WTC11 (cell line): ENCODE measurements around the gene CLSTN2. TPM values are rescaled to one million over a fixed set of nuclear protein-coding genes. Genes with fewer than 3 reads are reported as not detected.

Source experiments
- ATAC-seq: fragments of 200-7000 bp; cut with Tn5 transposase; 2 replicates; pipeline ENCODE4 v1.10.0; 2021; ENCODE audit warnings: mild to moderate bottlenecking, moderate library complexity
- CTCF ChIA-PET: fragments of 300-600 bp; sonication (Branson Sonifier 250); formaldehyde crosslinking; loops from one replicate; lab custom pipeline; 2021; ENCODE audit warnings: antibody characterized with exemption; lab: Charles Lee
- POLR2A ChIA-PET: fragments of 350-600 bp; sonication (Branson Sonifier 250); formaldehyde crosslinking; loops from one replicate; lab custom pipeline; 2021; ENCODE audit warnings: antibody characterized with exemption; lab: Charles Lee
- DNase-seq: peaks from one replicate; pipeline ENCODE4 v3.0.0; 2021; ENCODE audit warnings: low spot score
- H3K27ac Mint-ChIP-seq: 2 replicates; pipeline ENCODE4 v1.8.0; 2021; ENCODE audit warnings: mixed read lengths
- H3K27me3 Mint-ChIP-seq: 2 replicates; pipeline ENCODE4 v1.8.0; 2021; ENCODE audit warnings: low read depth, mild to moderate bottlenecking, moderate library complexity, mixed read lengths
- H3K36me3 Mint-ChIP-seq: 2 replicates; pipeline ENCODE4 v1.8.0; 2021; ENCODE audit warnings: mixed read lengths
- H3K4me1 Mint-ChIP-seq: 2 replicates; pipeline ENCODE4 v1.8.0; 2022; ENCODE audit warnings: mixed read lengths
- H3K4me3 Mint-ChIP-seq: 2 replicates; pipeline ENCODE4 v1.8.0; 2021; ENCODE audit warnings: mild to moderate bottlenecking, moderate library complexity, mixed read lengths
- H3K9me3 Mint-ChIP-seq: 2 replicates; pipeline ENCODE4 v1.8.0; 2021; ENCODE audit warnings: mixed read lengths
- CREM ChIP-seq: sonication (generic); formaldehyde crosslinking; IDR thresholded peaks from 2 replicates; pipeline ENCODE4 v1.8.1; 2022; ENCODE audit warnings: mild to moderate bottlenecking, missing genetic modification reagents, moderate library complexity
- EMX1 ChIP-seq: fragments of 250-450 bp; sonication (Bioruptor Pico); IDR thresholded peaks from 2 replicates; pipeline ENCODE4 v1.8.0; 2021; ENCODE audit warnings: mild to moderate bottlenecking
- FOXJ3 ChIP-seq: sonication (generic); formaldehyde crosslinking; IDR thresholded peaks from 2 replicates; pipeline ENCODE4 v1.9.0; 2021; ENCODE audit warnings: missing genetic modification reagents, mild to moderate bottlenecking, borderline replicate concordance
- GTF2I ChIP-seq: fragments of 250-450 bp; sonication (Bioruptor Pico); conservative IDR thresholded peaks from 2 replicates; pipeline ENCODE4 v1.4.0; 2021; ENCODE audit warnings: mild to moderate bottlenecking
- HMGA2 ChIP-seq: fragments of 250-450 bp; sonication (Bioruptor Pico); IDR thresholded peaks from 2 replicates; pipeline ENCODE4 v1.4.0; 2021; ENCODE audit warnings: mild to moderate bottlenecking, moderate library complexity
- JAZF1 ChIP-seq: fragments of 250-450 bp; sonication (Bioruptor Pico); IDR thresholded peaks from 2 replicates; pipeline ENCODE4 v1.9.0; 2021; ENCODE audit warnings: moderate library complexity, mild to moderate bottlenecking, inconsistent platforms
- JUN ChIP-seq: sonication (generic); formaldehyde crosslinking; IDR thresholded peaks from 2 replicates; pipeline ENCODE4 v1.8.0; 2023; ENCODE audit warnings: mild to moderate bottlenecking, missing genetic modification reagents
- NFATC4 ChIP-seq: fragments of 250-450 bp; sonication (Bioruptor Pico); IDR thresholded peaks from 2 replicates; pipeline ENCODE4 v1.9.0; 2021; ENCODE audit warnings: mild to moderate bottlenecking
- NR2C2 ChIP-seq: sonication (generic); formaldehyde crosslinking; IDR thresholded peaks from 2 replicates; pipeline ENCODE4 v1.8.0; 2022; ENCODE audit warnings: mild to moderate bottlenecking, missing genetic modification reagents
- NR3C1 ChIP-seq: sonication (generic); formaldehyde crosslinking; conservative IDR thresholded peaks from 2 replicates; pipeline ENCODE4 v1.8.1; 2023; ENCODE audit warnings: low read depth, mild to moderate bottlenecking, missing genetic modification reagents
- PRRX2 ChIP-seq: fragments of 250-450 bp; sonication (Bioruptor Pico); IDR thresholded peaks from 2 replicates; pipeline ENCODE4 v1.8.0; 2021; ENCODE audit warnings: mild to moderate bottlenecking
- SMAD3 ChIP-seq: sonication (generic); formaldehyde crosslinking; IDR thresholded peaks from 2 replicates; pipeline ENCODE4 v1.8.0; 2022; ENCODE audit warnings: missing genetic modification reagents, mild to moderate bottlenecking, borderline replicate concordance
- SP1 ChIP-seq: sonication (generic); formaldehyde crosslinking; conservative IDR thresholded peaks from 2 replicates; pipeline ENCODE4 v1.8.1; 2022; ENCODE audit warnings: missing genetic modification reagents
- ZNF121 ChIP-seq: sonication (generic); formaldehyde crosslinking; IDR thresholded peaks from 2 replicates; pipeline ENCODE4 v1.8.0; 2023; ENCODE audit warnings: missing genetic modification reagents
- ZNF671 ChIP-seq: fragments of 250-450 bp; sonication (Bioruptor Pico); IDR thresholded peaks from 2 replicates; pipeline ENCODE4 v1.8.0; 2021; ENCODE audit warnings: mild to moderate bottlenecking
- total RNA-seq: library from RNA; stranded (reverse); gene quantifications from 3 replicates; pipeline ENCODE4 v1.2.3, GENCODE V29; 2021
- TF ChIP-seq, protein P1 (sequence below): sonication (generic); formaldehyde crosslinking; IDR thresholded peaks from 2 replicates; pipeline ENCODE4 v1.8.0; 2023; ENCODE audit warnings: mild to moderate bottlenecking, missing genetic modification reagents
- TF ChIP-seq, protein P2 (sequence below): sonication (generic); formaldehyde crosslinking; IDR thresholded peaks from 2 replicates; pipeline ENCODE4 v1.8.1; 2022; ENCODE audit warnings: low read depth, mild to moderate bottlenecking, moderate library complexity, missing genetic modification reagents, borderline replicate concordance
- TF ChIP-seq, protein P3 (sequence below): sonication (generic); formaldehyde crosslinking; IDR thresholded peaks from 2 replicates; pipeline ENCODE4 v1.8.0; 2022; ENCODE audit warnings: mild to moderate bottlenecking, missing genetic modification reagents
- TF ChIP-seq, protein P4 (sequence below): sonication (generic); formaldehyde crosslinking; IDR thresholded peaks from 2 replicates; pipeline ENCODE4 v1.8.1; 2023; ENCODE audit warnings: mild to moderate bottlenecking, missing genetic modification reagents
- TF ChIP-seq, protein P5 (sequence below): fragments of 250-450 bp; sonication (Bioruptor Pico); IDR thresholded peaks from 2 replicates; pipeline ENCODE4 v1.9.0; 2021; ENCODE audit warnings: moderate library complexity, mild to moderate bottlenecking, inconsistent platforms, borderline replicate concordance
- TF ChIP-seq, protein P6 (sequence below): fragments of 250-450 bp; sonication (Bioruptor Pico); IDR thresholded peaks from 2 replicates; pipeline ENCODE4 v1.8.0; 2021; ENCODE audit warnings: mild to moderate bottlenecking
- TF ChIP-seq, protein P7 (sequence below): sonication (generic); formaldehyde crosslinking; IDR thresholded peaks from 2 replicates; pipeline ENCODE4 v1.8.1; 2023; ENCODE audit warnings: mild to moderate bottlenecking, missing genetic modification reagents, moderate library complexity
- TF ChIP-seq, protein P8 (sequence below): sonication (generic); formaldehyde crosslinking; IDR thresholded peaks from 2 replicates; pipeline ENCODE4 v1.8.1; 2022; ENCODE audit warnings: mild to moderate bottlenecking, moderate library complexity, missing genetic modification reagents
- TF ChIP-seq, protein P9 (sequence below): fragments of 250-450 bp; sonication (Bioruptor Pico); IDR thresholded peaks from 2 replicates; pipeline ENCODE4 v1.9.0; 2021; ENCODE audit warnings: mild to moderate bottlenecking

The CLSTN2 gene
- total RNA-seq, 1 experiment from 2014 or later, result 0.35 TPM

DNA sequence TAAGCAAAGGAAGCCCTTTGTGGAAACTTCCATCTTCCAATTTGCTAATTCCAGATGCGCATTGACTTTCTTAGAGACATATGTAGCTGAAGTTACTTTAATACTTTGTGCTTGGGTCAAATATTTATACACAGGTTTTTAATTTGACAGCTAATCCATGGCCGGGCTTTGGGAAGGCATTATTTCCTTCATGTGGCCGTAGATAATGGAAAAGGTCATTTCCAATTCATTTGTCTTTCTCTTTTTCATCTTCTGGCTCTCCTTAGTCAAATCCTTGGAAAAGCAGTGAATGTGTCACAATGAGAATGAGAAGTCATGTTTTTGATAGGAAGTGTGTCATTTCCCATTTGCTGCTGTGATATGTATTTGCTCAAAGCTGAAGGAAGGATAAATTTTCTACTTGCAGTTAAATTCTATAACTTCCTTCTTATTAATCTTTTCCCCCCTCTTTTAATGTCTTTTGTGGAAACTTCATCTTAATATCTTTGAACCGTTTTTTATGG is 323.3 kb downstream of the CLSTN2 start:
- POLR2A ChIA-PET, result no interaction called here
- Mint-ChIP-seq H3K9me3 (peaks cover 8% of the 10 kb centered on the region), H3K27ac (peak overlapping the region; percentile 76; the same call in 1 of the 2 replicates), H3K36me3 (no peaks in the 10 kb centered on the region), H3K4me3 (no peak overlapping the region), H3K4me1 (peaks cover 13% of the 10 kb centered on the region), H3K27me3 (no peaks in the 10 kb centered on the region)
- TF ChIP-seq CREM (CRISPR knock-in tag) (no peak), FOXJ3 (no peak), JAZF1 (no peak), NR2C2 (CRISPR knock-in tag) (no peak), NR3C1 (CRISPR knock-in tag) (no peak), SMAD3 (CRISPR knock-in tag) (no peak), HMGA2 (CRISPR knock-in tag) (no peak)
- TF ChIP-seq, protein P1, sequence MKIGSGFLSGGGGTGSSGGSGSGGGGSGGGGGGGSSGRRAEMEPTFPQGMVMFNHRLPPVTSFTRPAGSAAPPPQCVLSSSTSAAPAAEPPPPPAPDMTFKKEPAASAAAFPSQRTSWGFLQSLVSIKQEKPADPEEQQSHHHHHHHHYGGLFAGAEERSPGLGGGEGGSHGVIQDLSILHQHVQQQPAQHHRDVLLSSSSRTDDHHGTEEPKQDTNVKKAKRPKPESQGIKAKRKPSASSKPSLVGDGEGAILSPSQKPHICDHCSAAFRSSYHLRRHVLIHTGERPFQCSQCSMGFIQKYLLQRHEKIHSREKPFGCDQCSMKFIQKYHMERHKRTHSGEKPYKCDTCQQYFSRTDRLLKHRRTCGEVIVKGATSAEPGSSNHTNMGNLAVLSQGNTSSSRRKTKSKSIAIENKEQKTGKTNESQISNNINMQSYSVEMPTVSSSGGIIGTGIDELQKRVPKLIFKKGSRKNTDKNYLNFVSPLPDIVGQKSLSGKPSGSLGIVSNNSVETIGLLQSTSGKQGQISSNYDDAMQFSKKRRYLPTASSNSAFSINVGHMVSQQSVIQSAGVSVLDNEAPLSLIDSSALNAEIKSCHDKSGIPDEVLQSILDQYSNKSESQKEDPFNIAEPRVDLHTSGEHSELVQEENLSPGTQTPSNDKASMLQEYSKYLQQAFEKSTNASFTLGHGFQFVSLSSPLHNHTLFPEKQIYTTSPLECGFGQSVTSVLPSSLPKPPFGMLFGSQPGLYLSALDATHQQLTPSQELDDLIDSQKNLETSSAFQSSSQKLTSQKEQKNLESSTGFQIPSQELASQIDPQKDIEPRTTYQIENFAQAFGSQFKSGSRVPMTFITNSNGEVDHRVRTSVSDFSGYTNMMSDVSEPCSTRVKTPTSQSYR (CRISPR knock-in tag), result no peak
- TF ChIP-seq, protein P2, sequence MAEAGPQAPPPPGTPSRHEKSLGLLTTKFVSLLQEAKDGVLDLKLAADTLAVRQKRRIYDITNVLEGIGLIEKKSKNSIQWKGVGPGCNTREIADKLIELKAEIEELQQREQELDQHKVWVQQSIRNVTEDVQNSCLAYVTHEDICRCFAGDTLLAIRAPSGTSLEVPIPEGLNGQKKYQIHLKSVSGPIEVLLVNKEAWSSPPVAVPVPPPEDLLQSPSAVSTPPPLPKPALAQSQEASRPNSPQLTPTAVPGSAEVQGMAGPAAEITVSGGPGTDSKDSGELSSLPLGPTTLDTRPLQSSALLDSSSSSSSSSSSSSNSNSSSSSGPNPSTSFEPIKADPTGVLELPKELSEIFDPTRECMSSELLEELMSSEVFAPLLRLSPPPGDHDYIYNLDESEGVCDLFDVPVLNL (CRISPR knock-in tag), result no peak
- TF ChIP-seq, protein P3, sequence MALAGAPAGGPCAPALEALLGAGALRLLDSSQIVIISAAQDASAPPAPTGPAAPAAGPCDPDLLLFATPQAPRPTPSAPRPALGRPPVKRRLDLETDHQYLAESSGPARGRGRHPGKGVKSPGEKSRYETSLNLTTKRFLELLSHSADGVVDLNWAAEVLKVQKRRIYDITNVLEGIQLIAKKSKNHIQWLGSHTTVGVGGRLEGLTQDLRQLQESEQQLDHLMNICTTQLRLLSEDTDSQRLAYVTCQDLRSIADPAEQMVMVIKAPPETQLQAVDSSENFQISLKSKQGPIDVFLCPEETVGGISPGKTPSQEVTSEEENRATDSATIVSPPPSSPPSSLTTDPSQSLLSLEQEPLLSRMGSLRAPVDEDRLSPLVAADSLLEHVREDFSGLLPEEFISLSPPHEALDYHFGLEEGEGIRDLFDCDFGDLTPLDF (CRISPR knock-in tag), result no peak
- TF ChIP-seq, protein P4, sequence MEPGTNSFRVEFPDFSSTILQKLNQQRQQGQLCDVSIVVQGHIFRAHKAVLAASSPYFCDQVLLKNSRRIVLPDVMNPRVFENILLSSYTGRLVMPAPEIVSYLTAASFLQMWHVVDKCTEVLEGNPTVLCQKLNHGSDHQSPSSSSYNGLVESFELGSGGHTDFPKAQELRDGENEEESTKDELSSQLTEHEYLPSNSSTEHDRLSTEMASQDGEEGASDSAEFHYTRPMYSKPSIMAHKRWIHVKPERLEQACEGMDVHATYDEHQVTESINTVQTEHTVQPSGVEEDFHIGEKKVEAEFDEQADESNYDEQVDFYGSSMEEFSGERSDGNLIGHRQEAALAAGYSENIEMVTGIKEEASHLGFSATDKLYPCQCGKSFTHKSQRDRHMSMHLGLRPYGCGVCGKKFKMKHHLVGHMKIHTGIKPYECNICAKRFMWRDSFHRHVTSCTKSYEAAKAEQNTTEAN (CRISPR knock-in tag), result no peak
- DNase-seq (no peak), ATAC-seq (no peak)
- CTCF ChIA-PET, result interaction anchor here (0.9 kb wide), 1 partner anchor 321 kb away, joined by 3 read pairs; no protein-coding TSS in a partner anchor

DNA sequence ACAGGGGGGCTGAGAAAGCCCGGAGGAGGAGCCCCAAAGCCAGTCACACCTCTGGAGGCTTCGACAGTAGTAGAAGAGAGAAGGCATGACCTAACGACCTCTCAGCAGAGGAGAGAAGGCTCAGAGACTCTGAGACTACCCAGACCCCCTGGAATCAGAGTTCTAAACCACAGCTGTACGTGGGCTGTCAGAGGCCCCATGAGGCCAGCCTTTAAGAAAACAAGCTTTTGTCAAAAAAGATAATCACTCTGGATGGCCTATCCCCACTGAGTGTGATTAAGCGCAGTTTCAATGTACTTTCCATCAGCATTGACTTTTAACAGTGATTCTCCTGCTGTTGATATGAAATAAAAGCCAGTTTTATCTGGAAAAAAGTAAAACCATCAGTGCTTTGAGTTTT is 330.3 kb downstream of the CLSTN2 start:
- H3K4me3 Mint-ChIP-seq, result no peak overlapping the region
- no peaks in the 10 kb centered on the region for H3K36me3 Mint-ChIP-seq
- CTCF ChIA-PET, result interaction anchor here (0.6 to 3.8 kb wide), 3 partner anchors 10 to 234 kb away, joined by 3 to 28 read pairs (median 3); no protein-coding TSS in a partner anchor
- peaks cover 15% of the 10 kb centered on the region for H3K4me1 Mint-ChIP-seq
- DNase-seq (no peak), ATAC-seq (peak; percentile 41)
- peaks cover 4% of the 10 kb centered on the region; the same call in 1 of the 2 replicates for H3K9me3 Mint-ChIP-seq
- H3K27ac Mint-ChIP-seq, result no peak overlapping the region
- POLR2A ChIA-PET, result no interaction called here
- no peaks in the 10 kb centered on the region; the same call in 1 of the 2 replicates for H3K27me3 Mint-ChIP-seq
- TF ChIP-seq NFATC4 (CRISPR knock-in tag), result no peak
- TF ChIP-seq ZNF121 (CRISPR knock-in tag), result no peak
- TF ChIP-seq, protein P5, sequence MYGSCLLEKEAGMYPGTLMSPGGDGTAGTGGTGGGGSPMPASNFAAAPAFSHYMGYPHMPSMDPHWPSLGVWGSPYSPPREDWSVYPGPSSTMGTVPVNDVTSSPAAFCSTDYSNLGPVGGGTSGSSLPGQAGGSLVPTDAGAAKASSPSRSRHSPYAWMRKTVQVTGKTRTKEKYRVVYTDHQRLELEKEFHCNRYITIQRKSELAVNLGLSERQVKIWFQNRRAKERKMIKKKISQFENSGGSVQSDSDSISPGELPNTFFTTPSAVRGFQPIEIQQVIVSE (CRISPR knock-in tag), result no peak
- TF ChIP-seq, protein P6, sequence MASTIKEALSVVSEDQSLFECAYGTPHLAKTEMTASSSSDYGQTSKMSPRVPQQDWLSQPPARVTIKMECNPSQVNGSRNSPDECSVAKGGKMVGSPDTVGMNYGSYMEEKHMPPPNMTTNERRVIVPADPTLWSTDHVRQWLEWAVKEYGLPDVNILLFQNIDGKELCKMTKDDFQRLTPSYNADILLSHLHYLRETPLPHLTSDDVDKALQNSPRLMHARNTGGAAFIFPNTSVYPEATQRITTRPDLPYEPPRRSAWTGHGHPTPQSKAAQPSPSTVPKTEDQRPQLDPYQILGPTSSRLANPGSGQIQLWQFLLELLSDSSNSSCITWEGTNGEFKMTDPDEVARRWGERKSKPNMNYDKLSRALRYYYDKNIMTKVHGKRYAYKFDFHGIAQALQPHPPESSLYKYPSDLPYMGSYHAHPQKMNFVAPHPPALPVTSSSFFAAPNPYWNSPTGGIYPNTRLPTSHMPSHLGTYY (CRISPR knock-in tag), result no peak
- no peak for TF ChIP-seq PRRX2
- no peak for TF ChIP-seq FOXJ3
- TF ChIP-seq, protein P7, sequence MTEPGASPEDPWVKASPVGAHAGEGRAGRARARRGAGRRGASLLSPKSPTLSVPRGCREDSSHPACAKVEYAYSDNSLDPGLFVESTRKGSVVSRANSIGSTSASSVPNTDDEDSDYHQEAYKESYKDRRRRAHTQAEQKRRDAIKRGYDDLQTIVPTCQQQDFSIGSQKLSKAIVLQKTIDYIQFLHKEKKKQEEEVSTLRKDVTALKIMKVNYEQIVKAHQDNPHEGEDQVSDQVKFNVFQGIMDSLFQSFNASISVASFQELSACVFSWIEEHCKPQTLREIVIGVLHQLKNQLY (CRISPR knock-in tag), result no peak
- TF ChIP-seq JUN (CRISPR knock-in tag), result no peak
- TF ChIP-seq, protein P8, sequence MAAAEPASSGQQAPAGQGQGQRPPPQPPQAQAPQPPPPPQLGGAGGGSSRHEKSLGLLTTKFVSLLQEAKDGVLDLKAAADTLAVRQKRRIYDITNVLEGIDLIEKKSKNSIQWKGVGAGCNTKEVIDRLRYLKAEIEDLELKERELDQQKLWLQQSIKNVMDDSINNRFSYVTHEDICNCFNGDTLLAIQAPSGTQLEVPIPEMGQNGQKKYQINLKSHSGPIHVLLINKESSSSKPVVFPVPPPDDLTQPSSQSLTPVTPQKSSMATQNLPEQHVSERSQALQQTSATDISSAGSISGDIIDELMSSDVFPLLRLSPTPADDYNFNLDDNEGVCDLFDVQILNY (CRISPR knock-in tag), result no peak
- no peak for TF ChIP-seq EMX1 (CRISPR knock-in tag)
- no peak for TF ChIP-seq NR2C2 (CRISPR knock-in tag)
- TF ChIP-seq SP1 (CRISPR knock-in tag), result no peak
- no peak for TF ChIP-seq ZNF671 (CRISPR knock-in tag)
- no peak for TF ChIP-seq GTF2I (CRISPR knock-in tag)
- TF ChIP-seq, protein P9, sequence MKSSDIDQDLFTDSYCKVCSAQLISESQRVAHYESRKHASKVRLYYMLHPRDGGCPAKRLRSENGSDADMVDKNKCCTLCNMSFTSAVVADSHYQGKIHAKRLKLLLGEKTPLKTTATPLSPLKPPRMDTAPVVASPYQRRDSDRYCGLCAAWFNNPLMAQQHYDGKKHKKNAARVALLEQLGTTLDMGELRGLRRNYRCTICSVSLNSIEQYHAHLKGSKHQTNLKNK, result no peak
